HG03097 (cell line): Measurements from ENCODE around the gene NR2C2AP.
"Not testable (repeated sequence)": the region's sequence is repeated elsewhere in the genome, so short reads cannot be mapped to it uniquely, and the experiment has no call there.

Experiments
- ATAC-seq: cut with Tn5 transposase; IDR thresholded peaks from one replicate; pipeline ENCODE4 v1.9.1; 2021; ENCODE audit not compliant: unreplicated experiment, low FRiP score

NR2C2AP gene

DNA sequence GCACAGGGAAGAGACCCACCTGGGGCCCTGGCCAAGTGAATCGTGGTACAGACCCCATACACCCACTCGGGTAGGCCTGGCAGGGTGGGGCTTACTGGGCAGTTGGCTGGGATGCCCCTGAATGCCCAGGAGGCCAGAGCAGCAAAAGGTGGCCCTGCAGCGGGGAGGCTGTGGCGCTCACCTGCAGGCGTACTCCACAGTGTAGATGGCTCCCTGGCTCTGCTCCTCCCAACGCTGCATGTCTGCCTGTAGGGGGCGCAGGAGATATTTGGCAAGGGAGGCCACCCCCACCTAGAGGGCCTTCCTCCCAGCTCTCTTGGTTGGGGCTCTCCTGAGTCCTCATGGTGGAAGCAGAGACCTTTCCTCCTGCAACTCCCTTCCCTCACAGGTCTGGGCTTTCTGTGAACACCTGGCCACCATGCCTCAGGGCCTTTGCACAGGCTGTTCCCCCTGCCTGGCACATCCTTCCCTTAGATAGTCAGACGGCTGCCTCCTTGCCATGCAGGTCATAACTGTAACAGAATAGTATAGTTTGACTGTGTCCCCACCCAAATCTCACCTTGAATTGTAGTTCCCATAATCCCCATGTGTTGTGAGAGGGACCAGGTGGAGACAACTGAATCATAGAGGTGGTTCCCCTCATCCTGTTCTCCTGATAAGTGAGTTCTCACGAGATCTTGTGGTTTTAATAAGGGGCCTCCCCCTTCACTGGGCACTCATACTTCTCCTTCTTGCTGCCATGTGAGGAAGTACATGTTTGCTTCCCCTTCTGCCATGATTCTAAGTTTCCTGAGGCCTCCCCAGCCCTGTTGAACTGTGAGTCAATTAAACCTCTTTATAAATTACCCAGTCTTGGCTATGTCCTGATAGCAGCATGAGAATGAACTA is 17.1 kb downstream of the NR2C2AP start:
- no peak for ATAC-seq

DNA sequence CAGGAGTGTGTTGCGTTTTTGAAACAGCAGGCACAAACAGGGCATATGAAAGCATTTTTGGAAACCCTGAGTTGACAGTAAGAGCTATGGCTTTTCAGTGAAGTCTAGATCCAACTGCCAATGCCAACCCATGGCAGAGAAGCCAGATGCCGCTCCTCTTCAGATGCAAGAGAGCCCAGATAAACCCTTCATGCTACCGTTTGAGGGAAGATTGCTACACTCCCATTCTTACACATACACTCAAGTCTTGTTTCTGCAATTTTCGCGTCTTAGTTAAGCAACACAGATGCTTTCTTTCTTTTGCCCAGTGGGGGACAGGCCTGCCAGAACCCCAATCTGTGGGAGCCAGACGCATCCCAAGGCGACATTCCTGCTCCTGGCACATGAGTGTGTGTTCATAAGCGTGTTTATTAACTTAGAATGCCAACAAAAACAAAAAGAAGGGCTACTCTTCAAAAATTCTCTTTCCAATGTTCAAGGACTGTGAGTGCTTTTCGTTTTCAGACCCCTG is 21.7 kb downstream of the NR2C2AP start:
- no peak for ATAC-seq

DNA sequence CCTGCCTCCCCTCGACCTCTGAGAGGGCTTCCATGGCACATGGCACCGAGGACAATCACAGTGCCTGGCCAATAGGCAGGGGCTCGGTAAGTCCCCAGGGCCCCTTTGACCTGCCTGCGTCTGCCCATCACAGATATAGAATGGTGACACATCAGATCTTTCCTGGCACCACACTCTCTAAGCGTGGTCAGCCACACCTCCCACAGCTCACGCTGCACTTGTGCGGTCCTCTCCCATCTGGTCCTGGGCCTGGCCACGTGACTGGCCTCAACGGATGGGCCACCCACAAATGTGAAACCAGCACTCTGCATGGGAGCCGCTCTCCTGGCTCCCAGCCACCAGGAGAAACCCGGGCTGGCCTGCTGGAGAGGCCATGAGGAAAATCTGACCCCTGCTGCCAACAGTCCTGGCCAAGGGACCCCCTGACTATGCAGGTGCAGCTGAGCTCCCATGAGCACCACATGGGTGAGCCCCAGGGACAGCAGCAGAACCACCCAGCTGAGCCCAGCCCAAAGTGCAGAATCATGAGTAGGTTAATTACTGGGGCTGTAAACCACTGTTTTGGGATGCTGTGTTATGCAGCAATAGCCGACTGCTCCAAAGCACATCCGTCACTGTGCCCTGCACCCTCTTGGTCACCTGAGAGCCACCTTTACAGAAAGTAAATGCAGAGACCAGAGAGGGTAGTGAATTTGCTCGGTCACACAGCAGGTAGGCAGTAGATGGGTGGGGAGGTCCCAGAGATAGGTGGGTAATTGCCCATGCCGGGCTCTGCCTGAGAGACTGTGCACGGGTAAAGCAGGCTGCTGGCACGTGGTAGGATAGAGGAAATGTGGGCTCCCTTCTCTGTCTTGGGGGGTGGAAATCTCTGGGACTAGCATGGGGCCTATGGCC is 23.4 kb downstream of the NR2C2AP start:
- no peak for ATAC-seq

DNA sequence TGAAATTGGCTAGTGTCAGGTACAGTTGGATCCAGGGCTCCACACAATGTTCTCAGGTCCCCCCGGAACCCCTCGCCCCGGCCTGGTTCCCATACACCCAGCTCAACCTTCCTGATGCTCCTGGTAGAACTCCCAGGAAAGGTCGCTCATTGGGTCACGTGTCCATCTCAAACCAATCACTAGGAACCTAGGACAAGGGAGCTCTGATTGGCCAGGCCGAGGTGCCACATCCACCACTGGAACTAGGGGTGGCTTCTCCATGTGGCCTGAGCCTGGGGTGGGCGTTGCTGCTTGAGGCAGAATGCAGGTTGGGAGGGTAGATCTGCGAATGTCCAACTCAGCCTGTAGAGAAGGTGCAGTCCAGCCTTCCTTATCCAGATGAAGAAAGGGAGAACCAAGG is 26.3 kb downstream of the NR2C2AP start:
- no peak for ATAC-seq

DNA sequence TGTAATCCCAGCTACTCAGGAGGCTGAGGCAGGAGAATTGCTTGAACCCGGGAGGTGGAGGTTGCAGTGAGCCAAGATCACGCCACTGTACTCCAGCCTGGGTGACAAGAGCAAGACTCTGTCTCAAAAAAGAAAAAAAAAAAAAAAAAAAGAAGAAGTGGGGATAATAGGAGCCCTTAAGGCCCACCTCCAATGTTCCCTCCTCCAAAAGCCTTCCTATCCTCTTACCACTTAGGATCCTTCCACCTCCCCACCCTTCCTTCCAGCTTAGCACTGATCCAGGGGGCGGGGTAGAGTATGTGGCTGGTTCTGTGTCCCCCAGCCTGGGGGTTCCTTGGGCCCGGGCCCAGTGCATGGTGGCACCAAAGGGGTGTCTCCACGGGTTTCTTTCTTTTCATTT is 30.0 kb downstream of the NR2C2AP start:
- not testable (repeated sequence) for ATAC-seq

DNA sequence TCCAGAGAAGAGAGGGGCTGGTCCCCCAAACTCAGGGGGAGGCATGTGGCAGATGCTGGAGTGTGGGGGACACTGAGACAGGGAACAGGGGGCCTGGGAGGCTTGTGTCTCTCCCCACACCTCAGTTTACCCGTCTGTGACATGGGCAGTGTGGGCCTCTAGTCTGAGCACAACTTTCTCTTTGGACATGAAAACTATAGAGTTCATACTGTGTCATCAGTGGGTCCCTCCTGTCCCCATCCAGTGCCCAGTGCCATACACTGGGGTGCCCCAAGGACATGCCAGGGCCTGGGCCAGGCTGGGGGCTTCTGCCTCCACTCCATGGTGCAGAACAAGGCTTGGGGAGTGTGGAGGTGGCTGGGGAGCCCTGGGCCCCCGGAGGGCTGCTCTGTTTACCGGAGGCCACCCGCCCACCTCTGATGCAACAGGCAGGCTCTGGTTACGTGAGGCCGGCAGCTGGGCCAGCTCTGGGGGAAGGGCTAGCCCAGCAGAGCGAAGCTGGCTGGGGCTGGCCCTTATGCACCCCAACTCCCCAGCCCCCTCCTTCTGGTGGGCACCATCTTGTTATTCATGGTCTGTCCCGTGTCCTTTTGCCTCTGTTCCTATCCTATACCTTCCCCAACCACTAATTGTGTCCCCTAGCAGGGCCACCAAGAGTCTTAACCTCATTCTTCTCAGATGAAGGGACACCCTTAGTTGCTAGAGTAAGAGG is 31.2 kb downstream of the NR2C2AP start:
- no peak for ATAC-seq

DNA sequence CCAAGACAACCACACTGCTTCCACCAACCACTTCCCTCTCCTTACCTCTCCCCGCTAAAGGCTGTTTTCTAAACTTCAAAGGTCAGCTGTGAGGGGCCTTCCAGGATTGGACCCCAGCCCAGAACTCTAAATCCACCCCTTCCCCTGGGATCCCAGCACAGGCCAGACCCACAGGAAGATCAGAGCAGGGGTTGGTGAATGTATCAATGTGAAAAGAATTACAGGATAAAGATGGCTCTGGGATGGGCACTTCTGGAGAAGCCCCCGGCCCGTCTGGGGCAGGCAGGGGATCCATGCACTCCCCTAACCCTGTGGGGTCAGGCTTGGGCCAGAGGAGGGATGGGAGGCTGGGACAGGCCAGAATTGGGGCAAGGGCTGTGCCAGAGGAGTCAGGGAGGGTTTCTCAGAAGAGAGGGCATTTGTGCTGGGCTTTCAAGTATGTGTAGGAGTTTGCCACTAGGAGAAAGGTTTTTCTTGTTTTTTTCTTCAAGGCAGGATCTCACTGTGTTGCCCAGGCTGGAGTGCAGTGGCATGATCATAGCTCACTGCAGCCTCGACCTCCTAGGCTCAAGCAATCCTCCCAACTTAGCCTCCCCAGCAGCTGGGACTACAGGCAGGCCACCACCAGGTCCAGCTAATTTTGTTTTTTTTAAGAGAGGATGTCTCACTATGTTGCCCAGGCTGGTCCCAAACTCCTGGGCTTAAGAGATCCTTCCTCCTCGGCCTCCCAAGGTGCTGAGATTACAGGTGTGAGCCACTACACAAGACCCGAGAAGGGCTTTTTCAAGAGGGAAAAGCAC is 32.1 kb downstream of the NR2C2AP start:
- ATAC-seq: no peak

DNA sequence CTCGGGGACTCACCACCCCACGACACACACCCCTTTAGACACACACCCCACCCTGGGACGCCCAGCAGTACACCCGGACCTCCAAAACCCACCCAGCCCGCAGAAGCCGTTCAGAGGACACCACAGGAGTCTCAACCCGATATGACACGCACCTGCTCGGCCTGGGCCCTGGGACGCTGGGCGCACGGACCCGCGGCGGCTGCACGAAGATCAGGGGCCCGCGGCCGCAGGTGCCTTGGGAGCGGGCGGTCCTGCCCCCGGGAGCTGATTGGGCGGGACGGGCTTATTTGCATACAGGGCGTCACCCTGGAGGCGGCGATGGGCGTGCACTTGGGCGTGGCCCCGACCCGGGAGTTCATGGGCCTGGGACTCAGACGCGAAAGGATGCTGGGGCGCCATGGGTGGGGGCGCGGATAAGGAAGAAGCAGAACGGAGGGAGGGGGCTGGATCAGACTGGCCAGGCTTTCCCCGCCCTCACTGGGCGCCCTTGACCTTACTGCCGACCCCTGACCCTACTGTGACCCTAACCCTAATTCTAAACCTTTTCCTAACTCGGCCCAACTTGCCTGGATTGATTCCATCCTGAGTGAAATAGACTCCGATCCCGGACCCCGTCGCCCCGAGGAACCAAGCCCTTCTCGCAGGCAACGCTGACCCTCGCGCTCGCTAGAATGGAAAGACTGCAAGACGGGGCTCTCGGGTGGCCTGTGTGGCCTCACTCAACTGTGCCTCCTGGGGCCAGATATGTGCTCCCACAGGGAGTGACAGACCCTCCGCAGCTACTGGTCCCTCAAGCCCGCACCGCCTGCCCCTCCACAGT is 33.0 kb downstream of the NR2C2AP start, which contains the start of gene MEF2B:
TSS of gene MEF2B (minus strand) at position 211 of the 820 bp plus-strand sequence. CDS start 19,528 bp downstream, outside the sequence.
- ATAC-seq: peak; percentile 62

DNA sequence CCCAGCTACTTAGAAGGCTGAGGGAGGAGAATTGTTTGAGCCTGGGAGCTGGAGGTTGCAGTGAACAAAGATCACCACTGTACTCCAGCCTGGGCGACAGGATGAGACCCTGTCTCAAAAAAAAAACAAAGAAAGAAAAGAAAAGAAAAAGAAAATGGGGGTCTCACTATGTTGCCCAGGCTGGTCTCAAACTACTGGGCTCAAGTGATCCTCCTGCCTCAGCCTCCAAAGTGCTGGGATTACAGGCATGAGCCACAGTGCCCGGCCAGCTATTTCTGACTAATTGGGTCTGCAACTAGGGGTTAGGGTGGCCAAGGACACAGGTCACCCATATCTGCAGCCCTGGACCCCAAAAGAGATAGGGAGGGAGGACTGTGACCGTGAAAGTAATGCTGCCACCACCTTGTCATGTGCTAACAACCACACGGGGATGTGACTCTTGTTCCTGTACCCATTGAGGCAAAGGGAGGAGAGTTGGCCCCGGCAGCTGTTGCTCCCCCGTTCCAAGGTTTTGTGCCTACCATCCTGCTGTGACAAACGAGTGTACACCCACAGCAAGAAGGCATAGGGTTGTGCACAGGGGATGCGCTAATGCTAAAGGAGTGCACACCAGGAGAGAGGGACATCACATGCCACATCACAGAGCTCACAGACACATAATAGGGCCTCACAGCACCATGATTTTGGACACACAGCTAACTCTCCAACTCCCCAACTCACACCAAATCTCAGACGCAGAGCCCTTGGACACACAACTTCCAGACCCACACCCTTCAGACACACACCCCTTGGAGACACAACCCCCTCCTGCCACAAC is 33.8 kb downstream of the NR2C2AP start:
- peak; percentile 12 for ATAC-seq

DNA sequence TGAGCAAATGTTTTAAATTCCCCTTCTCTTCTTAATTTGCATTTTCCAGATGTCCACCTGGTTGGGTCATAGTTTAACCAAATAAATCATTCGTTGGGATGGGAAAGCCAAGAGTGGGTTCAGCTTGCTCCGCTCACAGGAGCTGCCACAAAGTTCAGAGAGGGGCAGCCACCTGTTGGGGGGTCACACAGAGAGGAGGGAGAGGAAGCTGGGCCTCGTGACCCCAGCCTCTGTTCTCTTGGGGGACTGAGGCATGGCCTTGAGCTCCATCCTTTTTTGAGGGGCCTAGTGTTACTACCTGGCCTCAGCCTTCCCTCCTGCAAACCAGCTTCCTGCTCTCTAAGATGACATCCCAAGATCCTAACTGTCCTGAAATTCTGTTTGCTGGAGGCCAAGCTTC is 35.6 kb downstream of the NR2C2AP start:
- ATAC-seq: no peak

DNA sequence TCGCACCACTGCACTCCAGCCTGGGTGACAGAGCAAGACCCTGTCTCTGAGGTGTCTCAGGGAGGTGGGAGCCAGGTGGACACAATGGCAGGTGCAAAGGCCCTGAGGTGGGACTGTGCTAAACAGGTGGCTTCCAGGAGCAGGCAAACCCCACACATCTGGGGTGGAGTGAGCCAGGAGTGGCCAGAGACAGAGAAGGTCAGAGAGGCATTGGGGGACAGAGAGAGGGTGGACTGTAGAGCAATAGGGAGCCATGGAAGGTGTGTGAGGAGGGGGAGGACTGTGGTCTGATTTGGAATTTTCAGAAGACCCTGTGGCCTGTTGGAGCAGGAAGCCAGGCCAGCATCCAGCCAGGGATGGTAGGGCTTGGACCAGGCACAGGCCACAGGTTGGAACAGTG is 37.8 kb downstream of the NR2C2AP start:
- no peak for ATAC-seq

DNA sequence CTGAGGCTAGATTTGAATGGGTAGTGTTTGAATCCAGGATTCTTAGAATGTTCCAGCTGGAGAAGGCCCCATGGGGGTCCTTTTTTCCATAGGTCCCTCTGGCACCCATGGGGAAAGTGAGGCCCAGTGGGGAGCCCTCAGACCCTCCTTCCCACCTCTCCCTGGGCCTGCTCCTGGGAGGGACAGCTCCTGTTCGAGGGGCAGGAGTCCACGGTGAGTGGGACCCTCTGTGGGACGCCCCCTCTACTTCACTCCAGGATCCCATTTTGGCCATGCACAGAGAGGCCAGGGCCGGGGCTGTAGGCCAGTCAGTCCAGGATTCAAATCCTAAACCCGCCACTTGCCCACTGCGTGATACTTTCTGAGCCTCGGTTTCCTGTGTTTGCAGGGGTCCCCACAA is 40.7 kb downstream of the NR2C2AP start:
- ATAC-seq: no peak

DNA sequence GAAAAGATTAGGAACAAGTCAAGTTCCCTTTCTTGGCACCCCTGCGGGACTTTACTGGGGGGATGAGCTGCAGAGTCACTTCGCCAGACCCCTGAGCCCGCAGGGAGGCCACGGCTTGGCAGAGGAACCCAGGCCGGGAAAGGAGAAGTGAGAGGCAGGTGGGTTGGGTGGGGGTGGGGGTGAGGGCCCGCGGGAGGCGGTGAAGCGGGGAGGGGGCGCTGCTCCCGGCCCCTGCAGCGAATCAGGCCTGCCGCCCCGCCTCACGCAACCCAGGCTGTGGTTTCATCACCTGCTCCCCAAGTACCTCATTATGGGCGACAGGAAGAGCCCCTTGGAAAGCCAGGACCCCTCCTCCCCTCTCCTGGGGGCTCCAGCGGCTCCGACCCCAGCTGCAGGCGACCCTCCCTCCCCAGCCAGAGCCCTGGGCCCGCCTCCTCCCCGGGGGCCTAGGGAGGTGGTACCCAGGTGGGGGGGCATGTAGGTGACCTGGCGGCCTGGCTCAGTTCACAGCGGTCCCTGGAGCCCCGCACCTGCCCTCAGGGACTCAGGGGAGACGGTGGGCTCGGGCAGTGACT is 42.7 kb downstream of the NR2C2AP start:
- ATAC-seq: no peak

DNA sequence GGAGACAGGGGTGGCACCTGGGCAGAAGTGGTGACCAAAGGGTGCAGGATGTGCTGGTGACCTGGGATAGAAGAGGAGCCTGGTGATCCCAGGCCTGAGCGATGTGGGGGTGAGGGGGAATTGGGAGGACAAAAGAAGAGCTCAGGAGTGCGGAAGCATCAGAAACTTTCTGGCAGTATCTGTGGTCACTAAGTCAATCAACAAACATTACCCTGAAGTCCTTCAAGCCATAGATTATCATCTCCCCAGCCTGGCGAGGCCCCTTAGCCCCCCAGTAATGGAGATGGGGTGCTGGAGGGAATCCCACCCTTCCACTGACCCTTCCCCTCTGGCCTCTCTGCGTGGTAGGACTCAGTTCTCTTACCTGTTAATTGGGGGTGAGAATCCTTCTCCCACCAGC is 43.7 kb downstream of the NR2C2AP start:
- ATAC-seq: no peak

DNA sequence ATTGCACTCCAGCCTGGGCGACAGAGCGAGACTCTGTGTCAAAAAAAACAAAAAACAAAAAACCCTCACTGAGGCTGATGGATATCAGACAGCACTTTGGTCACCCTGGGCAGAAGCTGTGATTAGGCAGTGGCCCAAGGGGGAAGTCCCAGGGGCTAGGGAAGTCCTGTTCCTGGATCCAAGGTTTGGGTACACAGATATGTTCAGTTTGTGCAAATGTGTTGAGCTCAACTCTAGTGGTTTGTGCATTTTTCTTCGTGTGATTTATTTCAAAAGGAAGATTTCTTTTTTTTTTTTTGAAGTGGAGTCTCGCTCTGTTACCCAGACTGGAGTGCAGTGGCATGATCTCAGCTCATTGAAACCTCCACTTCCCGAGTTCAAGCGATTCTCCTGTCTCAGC is 45.4 kb downstream of the NR2C2AP start:
- ATAC-seq: no peak

DNA sequence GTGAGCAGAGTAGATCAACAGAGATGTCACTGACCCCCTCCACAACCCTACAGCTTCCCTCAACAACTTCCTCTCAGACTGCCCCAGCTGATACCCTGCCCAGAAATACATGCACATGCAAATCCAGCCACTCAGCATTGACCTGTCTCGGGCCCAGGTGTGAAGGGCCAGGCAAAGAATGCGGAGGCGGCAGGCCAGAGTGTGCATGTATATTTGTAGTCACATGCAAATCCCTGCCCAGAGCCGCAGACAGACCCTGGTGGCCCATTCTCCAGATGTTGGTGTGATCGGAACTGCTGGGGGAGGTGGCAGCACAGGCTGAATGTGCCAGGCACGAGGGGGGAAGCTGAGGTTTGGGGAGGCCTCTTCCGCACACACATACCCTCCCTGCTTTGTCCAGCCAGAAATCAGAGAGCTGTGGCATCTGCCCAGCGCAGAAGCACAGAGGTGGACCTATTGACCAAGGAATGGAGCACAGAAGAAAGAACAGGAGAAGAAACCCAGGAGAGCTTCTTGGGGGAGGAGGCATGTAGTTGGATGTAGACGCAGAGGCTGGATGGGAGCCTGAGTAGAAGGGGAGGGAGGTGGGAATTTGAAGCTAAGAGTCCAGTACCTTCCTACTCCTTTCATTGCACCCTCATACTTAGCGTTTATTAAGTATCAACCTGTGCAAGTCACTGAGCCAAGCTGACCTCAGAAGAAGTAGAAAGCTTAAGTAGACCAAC is 47.6 kb downstream of the NR2C2AP start:
- no peak for ATAC-seq
